Endothelial cell (in vitro differentiated cells): ENCODE results near the gene CPD. TPM values are rescaled to one million over a fixed set of nuclear protein-coding genes. Genes with fewer than 3 reads are reported as not detected.
A peak's percentile ranks its signal among the peaks of the same experiment; 100 is the strongest.

Experiments used
- DNase-seq: peaks from one replicate; pipeline ENCODE4 v3.0.0; 2021; ENCODE audit warnings: low spot score
- H3K27ac Mint-ChIP-seq: one replicate; pipeline ENCODE4 v1.8.0; 2021; ENCODE audit warnings: mixed read lengths, inconsistent platforms; ENCODE audit not compliant: unreplicated experiment
- H3K27me3 Mint-ChIP-seq: one replicate; pipeline ENCODE4 v1.8.0; 2021; ENCODE audit warnings: mild to moderate bottlenecking, moderate library complexity, mixed read lengths, inconsistent platforms; ENCODE audit not compliant: unreplicated experiment
- H3K36me3 Mint-ChIP-seq: one replicate; pipeline ENCODE4 v1.8.0; 2021; ENCODE audit warnings: mild to moderate bottlenecking, low read depth, mixed read lengths, inconsistent platforms; ENCODE audit not compliant: unreplicated experiment
- H3K4me1 Mint-ChIP-seq: one replicate; pipeline ENCODE4 v1.8.0; 2021; ENCODE audit warnings: mild to moderate bottlenecking, mixed read lengths, inconsistent platforms; ENCODE audit not compliant: unreplicated experiment
- H3K4me3 Mint-ChIP-seq: one replicate; pipeline ENCODE4 v1.8.0; 2021; ENCODE audit warnings: mild to moderate bottlenecking, mixed read lengths, inconsistent platforms; ENCODE audit not compliant: unreplicated experiment
- H3K9me3 Mint-ChIP-seq: one replicate; pipeline ENCODE4 v1.8.0; 2021; ENCODE audit warnings: mixed read lengths, inconsistent platforms; ENCODE audit not compliant: unreplicated experiment
- CTCF ChIP-seq: fragments of 200-600 bp; sonication (generic); IDR thresholded peaks from one replicate; pipeline ENCODE4 v1.5.0; 2021; ENCODE audit warnings: antibody characterized with exemption; ENCODE audit not compliant: unreplicated experiment
- total RNA-seq: library from RNA; stranded (reverse); fragmentation: NEBNext Ultra II Directional; extraction: Animal tissue kit (Norgen Biotek cat#: 25700); gene quantifications from one replicate; pipeline ENCODE4 v1.2.1, GENCODE V29; 2021; ENCODE audit not compliant: unreplicated experiment

Gene CPD
- total RNA-seq, 1 donor from 2014 or later = 119 TPM

DNA sequence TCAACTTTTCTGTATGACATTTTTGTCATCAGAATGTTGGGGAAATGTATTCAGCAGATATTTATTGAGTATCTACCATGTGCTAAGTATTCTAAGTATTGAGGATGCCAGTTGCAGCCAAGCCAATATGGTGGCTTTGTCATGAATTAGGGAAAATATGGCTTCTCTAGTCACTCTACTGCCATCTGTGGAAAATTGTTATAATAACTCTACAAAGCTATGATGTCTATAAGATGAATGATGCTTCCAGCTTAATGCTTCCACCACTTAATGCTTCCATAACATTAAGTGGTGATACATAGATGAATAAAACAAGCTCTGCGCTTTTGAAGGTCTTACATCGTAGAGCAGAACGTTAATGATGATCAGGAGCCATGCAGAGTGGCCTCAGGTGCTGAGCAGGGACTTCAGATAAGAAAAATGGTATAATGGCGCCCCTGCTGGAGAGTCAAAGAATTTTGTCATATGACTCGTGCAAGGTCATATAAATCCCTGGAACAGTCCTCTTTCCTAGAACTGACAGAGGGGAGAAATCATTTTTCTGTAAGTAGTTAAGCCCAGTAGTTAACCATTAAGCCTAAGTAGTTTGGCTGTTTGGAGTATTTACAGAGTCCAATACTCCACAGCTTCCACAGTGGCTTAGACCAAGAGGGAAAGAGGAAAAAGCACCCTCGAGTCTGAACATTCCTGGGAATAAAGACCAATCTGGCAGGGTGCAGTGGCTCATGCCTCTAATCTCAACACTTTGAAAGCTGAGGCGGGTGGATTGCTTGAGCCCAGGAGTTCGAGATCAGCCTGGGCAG, 42.2 kb upstream of the CPD start:
- Mint-ChIP-seq H3K9me3 (no peaks in the 10 kb centered on the region), H3K4me1 (peaks cover 45% of the 10 kb centered on the region), H3K4me3 (no peak overlapping the region), H3K27me3 (no peaks in the 10 kb centered on the region), H3K27ac (no peak overlapping the region), H3K36me3 (no peaks in the 10 kb centered on the region)
- peak; percentile 20 for DNase-seq
- TF ChIP-seq CTCF = peak; percentile 88

- H3K36me3 Mint-ChIP-seq = no peaks in the 10 kb centered on the region
- no peak for TF ChIP-seq CTCF
- no peaks in the 10 kb centered on the region for H3K9me3 Mint-ChIP-seq
- no peaks in the 10 kb centered on the region for H3K27me3 Mint-ChIP-seq
- H3K27ac Mint-ChIP-seq = no peak overlapping the region
- no peak for DNase-seq
- H3K4me1 Mint-ChIP-seq = peaks cover 52% of the 10 kb centered on the region
- H3K4me3 Mint-ChIP-seq = no peak overlapping the region
Measured at GRCh38 chr17:30337393-30337999, 41.2 kb upstream of the CPD start.

DNA sequence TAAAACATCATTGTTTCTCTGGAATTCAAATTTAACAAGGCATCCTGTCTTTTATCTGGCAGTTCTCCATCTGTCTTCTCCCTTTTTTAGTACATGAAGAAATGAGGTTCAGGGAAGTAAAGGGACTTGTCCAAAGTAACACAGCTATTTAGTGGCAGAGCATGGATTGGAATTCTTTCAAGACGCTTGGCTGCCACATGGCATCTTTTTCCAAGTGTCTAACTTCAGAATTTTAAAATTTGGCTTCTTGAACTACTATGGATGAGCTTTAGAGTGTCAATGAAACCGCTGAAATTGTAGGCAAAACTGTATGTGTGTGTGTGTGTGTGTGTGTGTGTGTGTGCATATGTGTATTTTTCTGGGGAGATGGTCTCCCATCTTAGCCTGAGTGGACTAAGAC, 39.6 kb upstream of the CPD start:
- no peak overlapping the region for H3K4me3 Mint-ChIP-seq
- H3K4me1 Mint-ChIP-seq = peaks cover 60% of the 10 kb centered on the region
- TF ChIP-seq CTCF = no peak
- no peaks in the 10 kb centered on the region for H3K9me3 Mint-ChIP-seq
- H3K36me3 Mint-ChIP-seq = no peaks in the 10 kb centered on the region
- no peaks in the 10 kb centered on the region for H3K27me3 Mint-ChIP-seq
- no peak for DNase-seq
- peak overlapping the region; percentile 74 for H3K27ac Mint-ChIP-seq

- Mint-ChIP-seq H3K36me3 (no peaks in the 10 kb centered on the region), H3K27ac (peak overlapping the region; percentile 99), H3K27me3 (no peaks in the 10 kb centered on the region), H3K4me1 (peaks cover 68% of the 10 kb centered on the region), H3K4me3 (peak overlapping the region; percentile 63), H3K9me3 (no peaks in the 10 kb centered on the region)
- no peak for TF ChIP-seq CTCF
- DNase-seq = peak; percentile 17
Measured at GRCh38 chr17:30340801-30341356, 37.8 kb upstream of the CPD start.
